Coronary artery (tissue), 2 donors: ENCODE measurements around the gene DNMT3A.

Experiments used
- DNase-seq: peaks from one replicate; pipeline ENCODE4 v3.0.0-alpha.2; 2017; ENCODE audit warnings: low spot score
- H3K27ac ChIP-seq, 2 donors: fragments of 200-600 bp; sonication (generic); one replicate each; pipeline ENCODE4 v1.5.1; 2016 to 2019
- H3K4me3 ChIP-seq: fragments of 200-600 bp; sonication (generic); 2 replicates; pipeline ENCODE4 v1.5.1; 2016; ENCODE audit warnings: mild to moderate bottlenecking, moderate library complexity
- TF ChIP-seq, protein P1 (sequence below): fragments of 200-600 bp; sonication (generic); IDR thresholded peaks from one replicate; pipeline ENCODE4 v1.5.1; 2019; ENCODE audit warnings: antibody characterized with exemption

The DNMT3A gene

DNA sequence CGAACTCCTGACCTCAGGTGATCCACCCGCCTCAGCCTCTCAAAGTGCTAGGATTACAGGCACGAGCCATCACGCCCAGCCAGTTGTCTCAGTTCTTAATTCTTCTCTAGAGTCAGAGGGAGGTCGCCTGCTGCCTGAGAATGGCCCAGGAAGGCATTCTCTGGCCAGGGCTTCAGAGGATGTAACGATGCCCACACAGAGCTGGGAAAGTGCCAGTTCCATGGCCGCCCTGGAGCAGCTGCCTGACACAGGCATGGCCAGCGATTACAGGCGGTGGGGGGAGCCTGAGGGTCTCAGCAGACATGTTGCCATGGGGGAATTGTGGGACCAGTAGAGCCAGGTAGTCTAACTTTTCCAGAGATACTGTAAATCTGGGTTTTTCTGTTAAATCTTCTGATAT lies 25.6 kb upstream of the DNMT3A start:
- no peak for DNase-seq
- TF ChIP-seq, protein P1, sequence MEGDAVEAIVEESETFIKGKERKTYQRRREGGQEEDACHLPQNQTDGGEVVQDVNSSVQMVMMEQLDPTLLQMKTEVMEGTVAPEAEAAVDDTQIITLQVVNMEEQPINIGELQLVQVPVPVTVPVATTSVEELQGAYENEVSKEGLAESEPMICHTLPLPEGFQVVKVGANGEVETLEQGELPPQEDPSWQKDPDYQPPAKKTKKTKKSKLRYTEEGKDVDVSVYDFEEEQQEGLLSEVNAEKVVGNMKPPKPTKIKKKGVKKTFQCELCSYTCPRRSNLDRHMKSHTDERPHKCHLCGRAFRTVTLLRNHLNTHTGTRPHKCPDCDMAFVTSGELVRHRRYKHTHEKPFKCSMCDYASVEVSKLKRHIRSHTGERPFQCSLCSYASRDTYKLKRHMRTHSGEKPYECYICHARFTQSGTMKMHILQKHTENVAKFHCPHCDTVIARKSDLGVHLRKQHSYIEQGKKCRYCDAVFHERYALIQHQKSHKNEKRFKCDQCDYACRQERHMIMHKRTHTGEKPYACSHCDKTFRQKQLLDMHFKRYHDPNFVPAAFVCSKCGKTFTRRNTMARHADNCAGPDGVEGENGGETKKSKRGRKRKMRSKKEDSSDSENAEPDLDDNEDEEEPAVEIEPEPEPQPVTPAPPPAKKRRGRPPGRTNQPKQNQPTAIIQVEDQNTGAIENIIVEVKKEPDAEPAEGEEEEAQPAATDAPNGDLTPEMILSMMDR, result no peak
- Histone ChIP-seq H3K27ac (no peak overlapping the region), H3K4me3 (no peak overlapping the region)

DNA sequence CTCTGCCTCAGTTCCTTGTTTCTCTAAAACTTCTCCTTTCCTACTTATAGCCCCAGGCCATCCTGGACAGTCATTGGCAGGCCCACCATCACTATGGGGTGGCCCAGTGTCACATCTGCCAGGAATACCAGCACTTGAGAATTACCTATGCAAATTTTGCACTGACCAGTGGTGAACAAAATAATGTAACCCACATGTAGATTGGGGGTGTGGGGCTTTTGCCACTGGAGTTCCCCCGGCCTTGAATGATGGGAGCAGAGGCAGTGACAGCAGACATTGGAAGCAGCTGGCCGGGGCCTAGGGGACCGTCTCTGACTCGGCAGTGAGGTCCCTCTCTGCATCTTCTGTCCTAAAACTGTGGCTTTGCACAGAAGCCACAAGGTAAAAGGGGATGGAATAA lies 24.9 kb upstream of the DNMT3A start:
- no peak overlapping the region for H3K4me3 ChIP-seq
- TF ChIP-seq, protein P1, result no peak
- H3K27ac ChIP-seq, result no peak overlapping the region
- DNase-seq, result no peak

DNA sequence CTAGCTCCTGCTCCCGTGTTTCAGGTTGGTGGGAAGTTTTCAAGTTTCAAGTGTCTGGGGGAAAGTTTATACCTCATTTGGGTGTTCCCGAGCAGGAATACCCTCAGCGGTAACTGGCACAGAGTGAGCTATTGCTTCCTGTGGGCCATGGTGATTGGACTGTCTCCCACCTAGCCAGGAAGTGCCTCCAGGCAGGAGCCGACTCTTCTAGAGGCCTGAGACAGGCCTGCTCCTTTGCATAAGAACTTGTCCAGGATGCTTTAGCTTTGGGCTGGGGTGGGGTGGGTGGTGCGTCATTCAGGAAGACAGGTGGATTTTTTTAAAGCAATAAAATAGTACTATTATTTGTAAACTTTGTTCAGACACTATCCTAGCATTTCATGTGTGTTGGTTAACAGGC lies 23.5 kb upstream of the DNMT3A start:
- TF ChIP-seq, protein P1, result no peak
- no peak overlapping the region for H3K27ac ChIP-seq
- H3K4me3 ChIP-seq, result no peak overlapping the region
- DNase-seq, result no peak

DNA sequence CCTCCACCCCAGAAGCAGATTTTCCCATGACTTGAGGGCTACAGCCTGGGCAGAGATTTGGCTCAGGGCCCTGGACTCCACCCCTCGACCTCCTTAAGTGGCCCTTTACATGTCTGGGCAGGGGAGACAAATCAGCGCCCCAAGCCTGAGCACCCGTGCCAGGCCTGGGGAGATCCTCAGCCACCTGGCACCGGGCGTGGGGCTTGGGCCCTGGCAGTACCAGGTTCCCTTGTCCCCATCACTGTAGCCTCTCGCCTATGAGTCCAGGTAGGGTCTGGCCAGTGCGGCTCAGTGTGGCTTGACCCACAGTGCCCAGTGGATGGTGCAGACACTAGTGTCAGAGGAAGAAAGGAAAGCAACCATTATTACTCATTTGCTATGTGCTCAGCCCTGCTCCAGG lies 22.0 kb upstream of the DNMT3A start:
- TF ChIP-seq, protein P1, result no peak
- DNase-seq, result no peak
- Histone ChIP-seq H3K4me3 (no peak overlapping the region), H3K27ac (no peak overlapping the region)

DNA sequence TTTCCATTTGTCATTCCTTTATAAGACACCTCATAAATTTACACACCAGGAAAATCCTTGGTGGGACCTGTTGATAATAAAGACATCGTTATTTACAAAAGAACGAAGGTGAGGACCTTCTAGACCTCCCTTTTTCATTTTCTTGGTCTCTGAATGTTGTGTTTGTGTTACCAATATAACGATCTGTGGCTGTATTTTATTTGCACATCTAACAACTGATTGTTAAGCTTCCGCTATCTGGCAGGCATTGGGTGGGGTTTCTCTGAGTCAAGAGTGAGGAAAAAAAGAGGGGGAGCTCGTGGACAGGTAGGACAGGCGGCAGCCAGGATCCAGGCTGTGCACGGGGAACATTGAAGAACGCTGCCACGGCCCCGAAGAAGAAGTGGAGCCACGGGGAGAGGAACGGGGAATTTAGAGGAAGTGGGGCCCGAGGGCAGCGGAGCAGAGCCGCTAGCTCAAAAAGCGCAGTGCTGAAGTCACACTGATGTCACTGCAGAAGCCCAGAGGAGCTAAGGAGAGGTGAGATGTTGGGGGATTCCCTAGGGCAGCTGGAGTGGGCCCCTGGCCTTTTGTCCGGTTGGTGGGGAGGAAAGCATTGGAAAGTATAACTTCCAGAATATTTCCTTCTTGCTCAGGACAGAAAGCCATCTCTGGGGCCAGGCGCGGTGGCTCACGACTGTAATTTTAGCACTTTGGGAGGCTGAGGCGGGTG lies 20.9 kb upstream of the DNMT3A start:
- no peak for DNase-seq

DNA sequence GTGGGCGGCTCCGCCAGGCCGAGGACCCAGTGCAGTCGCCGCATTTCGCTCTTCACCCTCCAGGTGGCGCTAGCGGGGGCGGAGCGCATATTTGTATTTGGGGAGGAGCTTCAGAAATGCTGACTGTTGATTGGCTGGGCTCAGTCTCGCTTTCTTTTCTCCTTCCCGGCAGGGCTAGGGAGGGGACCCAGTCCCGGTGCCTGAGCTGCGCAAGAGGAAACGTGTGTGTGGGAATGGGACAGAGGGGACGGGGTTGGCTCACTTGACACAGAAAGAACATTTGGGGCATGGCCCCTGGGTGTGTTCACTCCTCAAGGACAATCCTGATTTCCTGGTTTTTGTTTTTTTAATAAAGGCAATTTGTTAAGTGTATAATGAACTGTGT lies 20.3 kb upstream of the DNMT3A start:
- TF ChIP-seq, protein P1, result peak; percentile 85
- peak overlapping the region in 1 of 2 donors; percentile 54 for H3K27ac ChIP-seq
- DNase-seq, result peak; percentile 93
- peak overlapping the region; percentile 66 for H3K4me3 ChIP-seq

More for the DNA sequence above, 20.9 kb upstream of the DNMT3A start:
- Histone ChIP-seq H3K27ac (peak overlapping the region in 1 of 2 donors; percentile 54), H3K4me3 (peak overlapping the region; percentile 66)
- TF ChIP-seq, protein P1, result no peak
